Neural cell (in vitro differentiated cells): ENCODE results near the gene KLHL9. TPM values are rescaled to one million over a fixed set of nuclear protein-coding genes. Genes with fewer than 3 reads are reported as not detected.

ENCODE experiments used
- H2AFZ ChIP-seq: fragments of 200-600, 300-800 bp; sonication (generic), shearing (Covaris generic); 2 replicates; pipeline ENCODE4 v1.6.0; 2014; ENCODE audit warnings: low read depth, mild to moderate bottlenecking, antibody characterized with exemption, low read length, moderate library complexity
- H3F3A ChIP-seq: fragments of 200-600 bp; shearing (Covaris generic); 2 replicates; pipeline ENCODE4 v1.6.1; 2016; ENCODE audit warnings: mild to moderate bottlenecking, moderate library complexity, mixed read lengths, antibody characterized with exemption, low read length; ENCODE audit not compliant: insufficient read depth, poor library complexity, severe bottlenecking
- H3K27ac ChIP-seq: fragments of 200-600, 300-800 bp; sonication (generic), shearing (Covaris generic); 2 replicates; pipeline ENCODE4 v1.5.1; 2014; ENCODE audit warnings: mild to moderate bottlenecking, low read length, moderate library complexity
- H3K27me3 ChIP-seq: fragments of 300-800, 200-600 bp; sonication (generic), shearing (Covaris generic); 2 replicates; pipeline ENCODE4 v1.6.0; 2014; ENCODE audit warnings: mild to moderate bottlenecking, low read depth, low read length, moderate library complexity; ENCODE audit not compliant: insufficient read depth
- H3K36me3 ChIP-seq: fragments of 300-800, 200-600 bp; sonication (generic), shearing (Covaris generic); 2 replicates; pipeline ENCODE4 v1.5.1; 2014; ENCODE audit warnings: mild to moderate bottlenecking, antibody characterized with exemption, low read length, moderate library complexity; ENCODE audit not compliant: insufficient read depth
- H3K4me2 ChIP-seq: fragments of 300-800, 200-600 bp; sonication (generic), shearing (Covaris generic); 2 replicates; pipeline ENCODE4 v1.6.0; 2014; ENCODE audit warnings: mild to moderate bottlenecking, low read length
- H3K4me3 ChIP-seq: fragments of 300-800, 200-600 bp; sonication (generic), shearing (Covaris generic); 2 replicates; pipeline ENCODE4 v1.5.1; 2014; ENCODE audit warnings: mild to moderate bottlenecking, low read length, moderate library complexity
- H3K79me2 ChIP-seq: fragments of 200-600 bp; shearing (Covaris generic); replicated peaks from 2 replicates; pipeline ENCODE4 v1.6.0; 2014; ENCODE audit warnings: mild to moderate bottlenecking, low read length, moderate library complexity; ENCODE audit not compliant: insufficient read depth
- H3K9ac ChIP-seq: fragments of 300-800, 200-600 bp; sonication (generic), shearing (Covaris generic); 2 replicates; pipeline ENCODE4 v1.6.1; 2016; ENCODE audit warnings: mild to moderate bottlenecking, low read length, mixed read lengths
- H3K9me2 ChIP-seq: fragments of 200-600 bp; shearing (Covaris generic); 2 replicates; pipeline ENCODE4 v1.6.1; 2016; ENCODE audit warnings: mild to moderate bottlenecking, low read length, mixed read lengths; ENCODE audit not compliant: insufficient read depth
- H3K9me3 ChIP-seq: fragments of 200-600, 300-800 bp; sonication (generic), shearing (Covaris generic); 2 replicates; pipeline ENCODE4 v1.6.1; 2016; ENCODE audit warnings: mild to moderate bottlenecking, mixed run types, low read length, moderate library complexity, mixed read lengths
- H4K20me1 ChIP-seq: fragments of 200-600 bp; shearing (Covaris generic); 2 replicates; pipeline ENCODE4 v1.6.1; 2016; ENCODE audit warnings: mild to moderate bottlenecking, mixed run types; ENCODE audit not compliant: insufficient read depth
- CTCF ChIP-seq: fragments of 450-650 bp; IDR thresholded peaks from 2 replicates; pipeline ENCODE4 v1.5.1; 2014; ENCODE audit warnings: antibody characterized with exemption, mild to moderate bottlenecking, moderate library complexity; ENCODE audit not compliant: poor library complexity, severe bottlenecking
- EP300 ChIP-seq: fragments of 450-650 bp; conservative IDR thresholded peaks from 2 replicates; pipeline ENCODE4 v1.6.1; 2014; ENCODE audit warnings: antibody characterized with exemption, mild to moderate bottlenecking, moderate library complexity; ENCODE audit not compliant: poor library complexity, severe bottlenecking
- EZH2 ChIP-seq: fragments of 200-600, 300-800 bp; shearing (Covaris generic), sonication (generic); IDR thresholded peaks from 2 replicates; pipeline ENCODE4 v1.6.1; 2014; ENCODE audit warnings: antibody characterized with exemption, low read length, borderline replicate concordance, mild to moderate bottlenecking; ENCODE audit not compliant: insufficient read depth, poor library complexity, severe bottlenecking
- MXI1 ChIP-seq: fragments of 450-650 bp; conservative IDR thresholded peaks from 2 replicates; pipeline ENCODE4 v1.6.1; 2014; ENCODE audit warnings: antibody characterized with exemption, mild to moderate bottlenecking; ENCODE audit not compliant: poor library complexity, severe bottlenecking
- POLR2AphosphoS5 ChIP-seq: IDR thresholded peaks from 2 replicates; pipeline ENCODE4 v1.6.1; 2012
- RAD21 ChIP-seq: fragments of 450-650 bp; conservative IDR thresholded peaks from 2 replicates; pipeline ENCODE4 v1.6.1; 2014; ENCODE audit warnings: antibody characterized with exemption, mild to moderate bottlenecking, moderate library complexity
- REST ChIP-seq: IDR thresholded peaks from 2 replicates; pipeline ENCODE4 v1.6.1; 2012; ENCODE audit warnings: borderline replicate concordance
- SMC3 ChIP-seq: fragments of 450-650 bp; conservative IDR thresholded peaks from 2 replicates; pipeline ENCODE4 v1.6.1; 2014; ENCODE audit warnings: antibody characterized with exemption, mild to moderate bottlenecking, moderate library complexity; ENCODE audit not compliant: poor library complexity
- TAF1 ChIP-seq: IDR thresholded peaks from 2 replicates; pipeline ENCODE4 v1.6.1; 2012; ENCODE audit warnings: low read depth
- polyA plus RNA-seq: library from polyadenylated mRNA; depleted of rRNA; stranded (reverse); fragments of >200 nt; gene quantifications from 2 replicates; pipeline ENCODE4 v1.2.3, GENCODE V29; 2014

KLHL9 gene
- polyA plus RNA-seq, 1 donor from 2014 or later: 40.9 TPM

- Histone ChIP-seq H4K20me1 (no peaks in the 10 kb centered on the region), H3K9ac (no peak overlapping the region), H3K36me3 (no peaks in the 10 kb centered on the region), H3K9me3 (no peaks in the 10 kb centered on the region), H3K27me3 (no peaks in the 10 kb centered on the region), H2AFZ (no peak overlapping the region), H3K27ac (no peak overlapping the region), H3K79me2 (no peaks in the 10 kb centered on the region), H3K4me3 (no peak overlapping the region), H3K9me2 (no peaks in the 10 kb centered on the region), H3F3A (no peaks in the 10 kb centered on the region), H3K4me2 (no peak overlapping the region)
- TF ChIP-seq MXI1: no peak
- TF ChIP-seq TAF1: no peak
- no peak for TF ChIP-seq REST
- TF ChIP-seq SMC3: no peak
- TF ChIP-seq EP300: no peak
- TF ChIP-seq POLR2AphosphoS5: no peak
- no peak for TF ChIP-seq CTCF
- TF ChIP-seq RAD21: no peak
- no peak for TF ChIP-seq EZH2
Observed at GRCh38 chr9:21289848-21290247, 45.4 kb downstream of the KLHL9 start.

GRCh38 chr9:21287280-21287679, 47.9 kb downstream of the KLHL9 start:
- Histone ChIP-seq H3K36me3 (no peaks in the 10 kb centered on the region), H3K27ac (peak overlapping the region; percentile 75), H3F3A (no peaks in the 10 kb centered on the region), H3K4me3 (peak overlapping the region; percentile 22), H4K20me1 (no peaks in the 10 kb centered on the region), H3K27me3 (no peaks in the 10 kb centered on the region), H2AFZ (no peak overlapping the region), H3K9ac (peak overlapping the region; percentile 7), H3K4me2 (no peak overlapping the region), H3K9me2 (no peaks in the 10 kb centered on the region), H3K9me3 (no peaks in the 10 kb centered on the region), H3K79me2 (no peaks in the 10 kb centered on the region)
- TF ChIP-seq EP300: no peak
- no peak for TF ChIP-seq MXI1
- no peak for TF ChIP-seq CTCF
- no peak for TF ChIP-seq SMC3
- no peak for TF ChIP-seq EZH2
- TF ChIP-seq REST: no peak
- no peak for TF ChIP-seq RAD21
- TF ChIP-seq POLR2AphosphoS5: no peak
- TF ChIP-seq TAF1: no peak
